Epithelial cell of esophagus (primary cell): ENCODE measurements around the gene DCP1B.

Experiments
- DNase-seq: peaks from one replicate; pipeline ENCODE4 v3.0.0; 2010; ENCODE audit warnings: low read depth
- H3K4me3 ChIP-seq: 2 replicates; pipeline ENCODE4 v1.5.1; 2011; ENCODE audit warnings: mild to moderate bottlenecking, low read length, control low read depth
- CTCF ChIP-seq: IDR thresholded peaks from 2 replicates; pipeline ENCODE4 v1.5.1; 2011; ENCODE audit warnings: low read depth, mild to moderate bottlenecking, low read length, control low read depth, inconsistent platforms; ENCODE audit not compliant: insufficient read depth; ENCODE audit errors: missing control alignments

DCP1B gene

GRCh38 chr12:1929985-1930802, 74.1 kb downstream of the DCP1B start:
- H3K4me3 ChIP-seq: no peak overlapping the region
- DNase-seq: no peak
- TF ChIP-seq CTCF: no peak

- DNase-seq: no peak
- no peak for TF ChIP-seq CTCF
- H3K4me3 ChIP-seq: no peak overlapping the region
Observed at GRCh38 chr12:1929241-1929984, 74.8 kb downstream of the DCP1B start.

GRCh38 chr12:1928439-1929121, 75.7 kb downstream of the DCP1B start:
- no peak overlapping the region for H3K4me3 ChIP-seq
- no peak for TF ChIP-seq CTCF
- DNase-seq: no peak

- no peak overlapping the region for H3K4me3 ChIP-seq
- TF ChIP-seq CTCF: no peak
- DNase-seq: no peak
Observed at GRCh38 chr12:1927751-1928351, 76.4 kb downstream of the DCP1B start.

GRCh38 chr12:1927051-1927680, 77.1 kb downstream of the DCP1B start:
- no peak for TF ChIP-seq CTCF
- no peak for DNase-seq

GRCh38 chr12:1926251-1926657, 78.0 kb downstream of the DCP1B start:
- no peak overlapping the region for H3K4me3 ChIP-seq
- no peak for DNase-seq
- TF ChIP-seq CTCF: no peak

More at GRCh38 chr12:1927051-1927680, 77.1 kb downstream of the DCP1B start:
- H3K4me3 ChIP-seq: no peak overlapping the region
